K562 (cell line): ENCODE measurements around the gene NFRKB. TPM values are rescaled to one million over a fixed set of nuclear protein-coding genes. Genes with fewer than 3 reads are reported as not detected.

Experiments
- ATAC-seq: fragments of 200-7000 bp; cut with Tn5 transposase; 3 replicates; pipeline ENCODE4 v1.9.1; 2020; ENCODE audit warnings: moderate library complexity
- BruUV-seq: library from RNA; stranded (reverse); fragments of 400-500 nt; replicated peaks from 2 replicates; lab custom pipeline; 2021; lab: Mats Ljungman, UMichigan
- CTCF ChIA-PET: fragments of 300-600 bp; formaldehyde crosslinking; extraction: SDS; loops from one replicate; lab custom pipeline; 2021; ENCODE audit warnings: low intra/inter-chr PET ratio; lab: Yijun Ruan, JAX
- POLR2A ChIA-PET: fragments of 300-600, 350-650 bp; sonication (Branson Sonifier 250); formaldehyde crosslinking; extraction: SDS; loops from one replicate; lab custom pipeline; 2021; ENCODE audit warnings: antibody characterized with exemption, inconsistent platforms; lab: Yijun Ruan, JAX
- DNase-seq, 4 experiments: peaks; one replicate each; pipeline versions ENCODE4 v3.0.0 to v3.0.0-alpha.2; 2011 to 2018; ENCODE audit warnings: low spot score in 3 of 4, mixed read lengths in 3 of 4; ENCODE audit errors: extremely low read depth in 1 of 4
- FAIRE-seq: peaks from 2 replicates; lab custom pipeline; 2011; peaks lifted over from hg19 to GRCh38; lab: Jason Lieb, UNC
- H2AFZ ChIP-seq: 2 replicates; pipeline ENCODE4 v1.6.0; 2011; ENCODE audit warnings: low read depth, low read length, control low read depth, inconsistent platforms
- H3K27ac ChIP-seq: fragments of 200-600 bp; 3 replicates; pipeline ENCODE4 v1.8.0; 2011; ENCODE audit warnings: low read depth, mild to moderate bottlenecking, control low read depth, inconsistent platforms, low read length, moderate library complexity, mixed read lengths; ENCODE audit errors: extremely low read depth
- H3K27me3 ChIP-seq, 2 experiments: fragments of 300-600 bp in 1 of 2; 2 replicates in 1 of 2; 3 replicates in 1 of 2; pipeline versions ENCODE4 v1.6.0 to v1.8.0; 2011; ENCODE audit warnings: inconsistent platforms in 2 of 2, low read length in 2 of 2, mild to moderate bottlenecking in 1 of 2, mixed read lengths in 1 of 2, moderate library complexity in 1 of 2; ENCODE audit not compliant: control insufficient read depth in 2 of 2, insufficient read depth in 2 of 2
- H3K36me3 ChIP-seq: fragments of 300-600 bp; 3 replicates; pipeline ENCODE4 v1.8.0; 2011; ENCODE audit warnings: mild to moderate bottlenecking, low read length, inconsistent platforms; ENCODE audit not compliant: control insufficient read depth, insufficient read depth
- H3K4me1 ChIP-seq, 2 experiments: fragments of 200-600 bp in 1 of 2; replicated peaks in 1 of 2; 2 replicates in 1 of 2; 3 replicates in 1 of 2; pipeline versions ENCODE4 v1.5.1 to v1.8.0; 2011; ENCODE audit warnings: inconsistent platforms in 2 of 2, low read length in 2 of 2, mild to moderate bottlenecking in 1 of 2, mixed read lengths in 1 of 2, moderate library complexity in 1 of 2; ENCODE audit not compliant: control insufficient read depth in 2 of 2, insufficient read depth in 2 of 2
- H3K4me2 ChIP-seq: 2 replicates; pipeline ENCODE4 v1.6.1; 2011; ENCODE audit warnings: low read length, control low read depth, inconsistent platforms, mixed read lengths; ENCODE audit not compliant: insufficient read depth
- H3K4me3 ChIP-seq: fragments of 200-600 bp; sonication (generic), shearing (Covaris generic); 2 replicates; pipeline ENCODE4 v1.5.1; 2016; ENCODE audit warnings: control low read depth, inconsistent platforms
- H3K79me2 ChIP-seq: fragments of 200-600 bp; 3 replicates; pipeline ENCODE4 v1.8.0; 2011; ENCODE audit warnings: low read length, inconsistent platforms; ENCODE audit not compliant: control insufficient read depth, insufficient read depth
- H3K9ac ChIP-seq, 2 experiments: 2 replicates each; pipeline versions ENCODE4 v1.6.0 to v1.6.1; 2011; ENCODE audit warnings: low read depth in 2 of 2, low read length in 2 of 2, control low read depth in 1 of 2, inconsistent platforms in 1 of 2, mild to moderate bottlenecking in 1 of 2, mixed read lengths in 1 of 2; ENCODE audit not compliant: insufficient read depth in 1 of 2
- H3K9me1 ChIP-seq: one replicate; pipeline ENCODE4 v1.6.0; 2011; ENCODE audit warnings: inconsistent platforms, mild to moderate bottlenecking, low read length, moderate library complexity; ENCODE audit not compliant: control insufficient read depth, insufficient read depth
- H3K9me3 ChIP-seq: replicated peaks from 2 replicates; pipeline ENCODE4 v1.5.1; 2011; ENCODE audit warnings: low read depth, low read length, inconsistent platforms; ENCODE audit not compliant: control insufficient read depth, insufficient read depth
- H4K20me1 ChIP-seq: replicated peaks from 2 replicates; pipeline ENCODE4 v1.6.1; 2011; ENCODE audit warnings: low read length, inconsistent platforms, mixed read lengths; ENCODE audit not compliant: control insufficient read depth, insufficient read depth
- FOXM1 ChIP-seq, 2 experiments: fragments of 450-650 bp in 1 of 2; sonication (generic) in 1 of 2; formaldehyde crosslinking in 1 of 2; IDR thresholded peaks; 2 replicates each; pipeline versions ENCODE4 v1.6.1 to v1.9.0; 2017 to 2022; ENCODE audit warnings: low read depth in 2 of 2, mild to moderate bottlenecking in 2 of 2, missing genetic modification reagents in 1 of 2, moderate library complexity in 1 of 2
- HMG20B ChIP-seq: fragments of 250-450 bp; sonication (Bioruptor Pico); IDR thresholded peaks from 2 replicates; pipeline ENCODE4 v1.5.0; 2021; ENCODE audit warnings: mild to moderate bottlenecking
- KLF16 ChIP-seq: IDR thresholded peaks from 2 replicates; pipeline ENCODE4 v1.6.1; 2016; ENCODE audit warnings: antibody characterized with exemption
- POU5F1 ChIP-seq: fragments of 150-350 bp; IDR thresholded peaks from 2 replicates; pipeline ENCODE4 v1.6.1; 2014; ENCODE audit warnings: borderline replicate concordance, low read length, low read depth, mild to moderate bottlenecking; ENCODE audit not compliant: partially characterized antibody
- SRSF3 ChIP-seq: fragments of 200-400 bp; formaldehyde crosslinking; IDR thresholded peaks from 2 replicates; pipeline ENCODE4 v1.6.1; 2016; ENCODE audit warnings: mild to moderate bottlenecking, low read length, moderate library complexity; ENCODE audit not compliant: insufficient read depth
- STAT5B ChIP-seq: fragments of 250-450 bp; sonication (Bioruptor Pico); IDR thresholded peaks from 2 replicates; pipeline ENCODE4 v1.8.0; 2021; ENCODE audit warnings: mild to moderate bottlenecking, inconsistent platforms
- XRCC5 ChIP-seq: fragments of 200-400 bp; formaldehyde crosslinking; IDR thresholded peaks from 2 replicates; pipeline ENCODE4 v1.6.1; 2017; ENCODE audit warnings: low read depth, mild to moderate bottlenecking, low read length
- ZNF224 ChIP-seq: sonication (generic); formaldehyde crosslinking; IDR thresholded peaks from 2 replicates; pipeline ENCODE4 v1.8.0; 2022; ENCODE audit warnings: mild to moderate bottlenecking, missing genetic modification reagents
- ZNF780A ChIP-seq: fragments of 250-450 bp; sonication (Bioruptor Pico); IDR thresholded peaks from 2 replicates; pipeline ENCODE4 v1.5.0; 2021; ENCODE audit warnings: mild to moderate bottlenecking
- WGBS: fragments of 100-300 bp; shearing (Covaris generic); methylation state at CpG from one replicate; pipeline ENCODE4 v1.1.6; 2016; ENCODE audit warnings: low coverage, mixed read lengths; ENCODE audit not compliant: insufficient coverage; ENCODE audit errors: missing lambda C conversion rate; 5-methylcytosine and 5-hydroxymethylcytosine counted together
- in situ Hi-C: fragments of 300-500 bp; cut with MboI; formaldehyde crosslinking; loops from 4 replicates; pipeline ENCODE4 v1.15.0; 2018; ENCODE audit warnings: inconsistent platforms, mixed read lengths
- intact Hi-C: fragments of 100-400 bp; cut with micrococcal nuclease; formaldehyde crosslinking; loops from 2 replicates; pipeline ENCODE4 v1.14.2; 2022
- polyA plus RNA-seq, 8 experiments: library from polyadenylated mRNA; depleted of rRNA in 4 of 8; stranded (reverse) in 5 of 8; unstranded in 3 of 8; fragments of >200 nt; fragmentation: Nextera tagmentation in 2 of 8; fragmentation: Illumina TruSeq in 1 of 8; extraction: Ambion mirVana in 2 of 8; extraction: Trizol in 1 of 8; gene quantifications; 2 replicates each; pipeline versions ENCODE4 v1.2.1 to v1.2.3, GENCODE V29; 2011 to 2014; ENCODE audit warnings: inconsistent platforms in 1 of 8, missing spikeins in 1 of 8
- total RNA-seq, 7 experiments: library from RNA; depleted of rRNA in 6 of 7; stranded (reverse); fragments of >200 nt in 6 of 7; fragmentation: Illumina TruSeq in 2 of 7; extraction: Trizol in 2 of 7; gene quantifications; 2 replicates each; pipeline versions ENCODE4 v1.2.1 to v1.2.3, GENCODE V29; 2011 to 2021; ENCODE audit warnings: low replicate concordance in 1 of 7

NFRKB gene
- total and polyA plus RNA-seq, 9 of the 15 experiments (the other 6 are each of a cell fraction or from before 2014, with no cell fraction given): 7.1 to 42.6 (median 23.9) TPM

DNA sequence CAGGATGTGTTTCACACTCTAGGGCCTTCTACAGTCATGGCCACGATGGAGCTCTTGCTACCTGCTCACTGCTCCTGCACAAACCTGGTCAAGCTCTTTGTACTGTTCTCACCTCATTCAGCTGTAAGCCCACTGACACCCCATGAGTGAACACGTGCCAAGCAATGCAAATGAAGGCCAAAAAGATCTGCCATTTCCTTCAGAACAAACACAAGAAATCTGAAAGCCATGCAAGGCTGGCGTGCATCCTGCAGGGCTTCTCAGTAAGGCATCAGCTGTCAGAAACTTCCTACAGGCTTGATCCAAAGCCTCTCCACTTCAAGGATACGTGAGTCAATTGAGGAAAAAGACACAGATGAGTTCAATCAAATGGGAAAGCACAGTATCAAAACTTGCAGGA is 44.1 kb upstream of the NFRKB start:
- Histone ChIP-seq H4K20me1 (no peaks in the 10 kb centered on the region), H3K27ac (no peak overlapping the region), H3K9me3 (no peaks in the 10 kb centered on the region), H3K4me3 (no peak overlapping the region), H3K36me3 (peaks cover 10% of the 10 kb centered on the region), H3K9me1 (no peaks in the 10 kb centered on the region), H3K4me2 (no peak overlapping the region), H2AFZ (no peak overlapping the region), H3K27me3 (no peaks in the 10 kb centered on the region), H3K9ac (no peak overlapping the region), H3K4me1 (peaks cover 0 to 1% of the 10 kb centered on the region in 2 experiments; a peak in 1 of 5 replicates), H3K79me2 (no peaks in the 10 kb centered on the region)
- 66% methylated on average over 4 of the region's 4 CpGs for WGBS
- intact Hi-C loops: no loop called here
- in situ Hi-C loops: no loop called here
- TF ChIP-seq XRCC5 (no peak), STAT5B (CRISPR knock-in tag) (no peak), ZNF780A (no peak), SRSF3 (no peak), FOXM1 (IDR thresholded peaks at IDR 0.05; ENCODE audit: low read depth) (no peak), FOXM1 (CRISPR knock-in tag; IDR thresholded peaks at IDR 0.05; ENCODE audit: low read depth) (no peak), HMG20B (CRISPR knock-in tag) (no peak), KLF16 (no peak), ZNF224 (CRISPR knock-in tag) (no peak), POU5F1 (no peak)
- FAIRE-seq: no peak
- ChIA-PET CTCF (no interaction called here), POLR2A (interaction anchor here (0.9 to 1.3 kb wide), 2 partner anchors 41 to 193 kb away, joined by 4 read pairs; no protein-coding TSS in a partner anchor)
- no peak for DNase-seq
- no peak for ATAC-seq
- no TSS peak for BruUV-seq
